HCT116 (cell line): Measurements from ENCODE around the gene ENPP3. TPM values are rescaled to one million over a fixed set of nuclear protein-coding genes. Genes with fewer than 3 reads are reported as not detected.

Source experiments
- ATAC-seq: fragments of 200-7000 bp; cut with Tn5 transposase; 2 replicates; pipeline ENCODE4 v1.9.1; 2020; ENCODE audit warnings: mild to moderate bottlenecking, moderate library complexity
- BruUV-seq: library from RNA; stranded (reverse); fragments of 400-500 nt; replicated peaks from 2 replicates; lab custom pipeline; 2021; lab: Mats Ljungman, UMichigan
- CTCF ChIA-PET: fragments of 300-600 bp; sonication (Branson Sonifier 250); formaldehyde crosslinking; loops from one replicate; lab custom pipeline; 2021; ENCODE audit warnings: antibody characterized with exemption; lab: Charles Lee
- POLR2A ChIA-PET: fragments of 300-600, 350-600 bp; sonication (Branson Sonifier 250); formaldehyde crosslinking; loops from one replicate; lab custom pipeline; 2021; ENCODE audit warnings: antibody characterized with exemption; lab: Charles Lee
- RAD21 ChIA-PET, 2 experiments: fragments of 300-600 bp; sonication (Branson Sonifier 250); formaldehyde crosslinking; loops; one replicate each; lab custom pipeline; 2023; ENCODE audit warnings: low total read pairs in 2 of 2; ENCODE audit not compliant: uncharacterized antibody in 2 of 2, unreplicated experiment in 2 of 2, low non-redundant PET in 1 of 2; lab: Charles Lee
- DNase-seq: peaks from one replicate; pipeline ENCODE4 v3.0.0-alpha.2; 2010; ENCODE audit warnings: low read depth, low spot score
- H2AFZ ChIP-seq: fragments of 200-600 bp; shearing (Covaris generic), sonication (generic); 2 replicates; pipeline ENCODE4 v1.6.1; 2017; ENCODE audit warnings: low read depth, mixed run types, mixed read lengths, antibody characterized with exemption, low read length; ENCODE audit not compliant: poor library complexity, severe bottlenecking
- H3K27ac ChIP-seq: 2 replicates; pipeline ENCODE4 v1.5.1; 2012; ENCODE audit warnings: low read depth, low read length
- H3K27me3 ChIP-seq: fragments of 200-600 bp; sonication (generic); 2 replicates; pipeline ENCODE4 v1.6.1; 2016; ENCODE audit warnings: mixed run types, low read length, mixed read lengths; ENCODE audit not compliant: insufficient read depth
- H3K36me3 ChIP-seq, 2 experiments: fragments of 200-500 bp in 1 of 2; fragments of 200-600 bp in 1 of 2; sonication (Bioruptor generic) in 1 of 2; sonication (generic) in 1 of 2; 2 replicates each; pipeline versions ENCODE4 v1.5.1 to v1.6.1; 2014 to 2016; ENCODE audit warnings: low read length in 2 of 2, inconsistent platforms in 1 of 2, mixed read lengths in 1 of 2, mixed run types in 1 of 2; ENCODE audit not compliant: insufficient read depth in 2 of 2, control insufficient read depth in 1 of 2
- H3K4me1 ChIP-seq, 2 experiments: fragments of 200-600 bp in 1 of 2; sonication (generic) in 1 of 2; 2 replicates each; pipeline versions ENCODE4 v1.5.1 to v1.6.1; 2012 to 2017; ENCODE audit warnings: low read length in 2 of 2, inconsistent platforms in 1 of 2, mild to moderate bottlenecking in 1 of 2, mixed read lengths in 1 of 2, mixed run types in 1 of 2, moderate library complexity in 1 of 2; ENCODE audit not compliant: insufficient read depth in 2 of 2, control insufficient read depth in 1 of 2
- H3K4me2 ChIP-seq: fragments of 200-600 bp; sonication (generic); 2 replicates; pipeline ENCODE4 v1.6.1; 2017; ENCODE audit warnings: mixed run types, low read length, mixed read lengths
- H3K4me3 ChIP-seq, 2 experiments: fragments of 200-600 bp in 1 of 2; sonication (generic) in 1 of 2; replicated peaks in 1 of 2; 2 replicates each; pipeline ENCODE4 v1.5.1; 2011 to 2016; ENCODE audit warnings: low read length in 2 of 2, control low read depth in 1 of 2, low read depth in 1 of 2, mild to moderate bottlenecking in 1 of 2, mixed read lengths in 1 of 2, mixed run types in 1 of 2
- H3K79me2 ChIP-seq: fragments of 200-600 bp; sonication (generic); 2 replicates; pipeline ENCODE4 v1.6.1; 2017; ENCODE audit warnings: mild to moderate bottlenecking, mixed run types, low read length, moderate library complexity, mixed read lengths; ENCODE audit not compliant: insufficient read depth
- H3K9ac ChIP-seq: fragments of 200-600 bp; sonication (generic); 2 replicates; pipeline ENCODE4 v1.6.1; 2016; ENCODE audit warnings: low read length, mixed read lengths
- H3K9me2 ChIP-seq: fragments of 200-600 bp; sonication (generic), shearing (Covaris generic); 2 replicates; pipeline ENCODE4 v1.6.1; 2017; ENCODE audit warnings: mixed run types, mild to moderate bottlenecking, moderate library complexity; ENCODE audit not compliant: insufficient read depth
- H3K9me3 ChIP-seq, 2 experiments: fragments of 200-500 bp in 1 of 2; fragments of 200-600 bp in 1 of 2; sonication (Bioruptor generic) in 1 of 2; sonication (generic) in 1 of 2; 2 replicates each; pipeline ENCODE4 v1.6.1; 2014 to 2017; ENCODE audit warnings: low read length in 2 of 2, mixed read lengths in 2 of 2, inconsistent platforms in 1 of 2, low read depth in 1 of 2, mild to moderate bottlenecking in 1 of 2, mixed run types in 1 of 2, moderate library complexity in 1 of 2; ENCODE audit not compliant: control insufficient read depth in 1 of 2, insufficient read depth in 1 of 2
- H4K20me1 ChIP-seq: fragments of 200-600 bp; sonication (generic), shearing (Covaris generic); 2 replicates; pipeline ENCODE4 v1.6.1; 2017; ENCODE audit warnings: mixed run types, mild to moderate bottlenecking, moderate library complexity; ENCODE audit not compliant: insufficient read depth
- ATF3 ChIP-seq: IDR thresholded peaks from 2 replicates; pipeline ENCODE4 v1.6.1; 2012
- CBX3 ChIP-seq: IDR thresholded peaks from 2 replicates; pipeline ENCODE4 v1.6.1; 2012; ENCODE audit warnings: low read depth
- CEBPB ChIP-seq: IDR thresholded peaks from 2 replicates; pipeline ENCODE4 v1.6.1; 2012; ENCODE audit warnings: low read depth
- CTCF ChIP-seq, 3 experiments: fragments of 200-600 bp in 1 of 3; sonication (generic) in 1 of 3; IDR thresholded peaks in 2 of 3; conservative IDR thresholded peaks in 1 of 3; 2 replicates each; pipeline ENCODE4 v1.5.1; 2012 to 2017; ENCODE audit warnings: low read depth in 2 of 3, low read length in 2 of 3, antibody characterized with exemption in 1 of 3, borderline replicate concordance in 1 of 3, control low read depth in 1 of 3, mild to moderate bottlenecking in 1 of 3, mixed read lengths in 1 of 3, mixed run types in 1 of 3, moderate library complexity in 1 of 3; ENCODE audit not compliant: insufficient read depth in 1 of 3
- EGR1 ChIP-seq: IDR thresholded peaks from 2 replicates; pipeline ENCODE4 v1.6.1; 2012; ENCODE audit warnings: low read depth
- ELF1 ChIP-seq: IDR thresholded peaks from 2 replicates; pipeline ENCODE4 v1.6.1; 2012; ENCODE audit warnings: low read depth, borderline replicate concordance
- EZH2 ChIP-seq: fragments of 200-600 bp; sonication (generic); IDR thresholded peaks from 2 replicates; pipeline ENCODE4 v1.6.1; 2017; ENCODE audit warnings: antibody characterized with exemption, mixed run types
- EZH2phosphoT487 ChIP-seq: fragments of 200-600 bp; IDR thresholded peaks from 2 replicates; pipeline ENCODE4 v1.6.1; 2018; ENCODE audit warnings: antibody characterized with exemption, borderline replicate concordance
- FOSL1 ChIP-seq: IDR thresholded peaks from 2 replicates; pipeline ENCODE4 v1.6.1; 2012; ENCODE audit warnings: low read depth
- JUND ChIP-seq: IDR thresholded peaks from 2 replicates; pipeline ENCODE4 v1.6.1; 2012
- MAX ChIP-seq: IDR thresholded peaks from 2 replicates; pipeline ENCODE4 v1.6.1; 2012
- POLR2A ChIP-seq: IDR thresholded peaks from 2 replicates; pipeline ENCODE4 v1.7.0; 2011; ENCODE audit warnings: borderline replicate concordance; ENCODE audit not compliant: insufficient read depth, insufficient read length; ENCODE audit errors: extremely low read depth
- POLR2AphosphoS5 ChIP-seq: IDR thresholded peaks from 2 replicates; pipeline ENCODE4 v1.6.1; 2011; ENCODE audit warnings: mild to moderate bottlenecking, low read depth, low read length, moderate library complexity
- RAD21 ChIP-seq: IDR thresholded peaks from 2 replicates; pipeline ENCODE4 v1.6.1; 2012; ENCODE audit warnings: low read depth, mild to moderate bottlenecking
- REST ChIP-seq: IDR thresholded peaks from 2 replicates; pipeline ENCODE4 v1.6.1; 2012; ENCODE audit warnings: low read depth
- SIN3A ChIP-seq: IDR thresholded peaks from 2 replicates; pipeline ENCODE4 v1.6.1; 2012; ENCODE audit warnings: low read depth
- SP1 ChIP-seq: IDR thresholded peaks from 2 replicates; pipeline ENCODE4 v1.6.1; 2012; ENCODE audit warnings: low read depth
- SRF ChIP-seq: IDR thresholded peaks from 2 replicates; pipeline ENCODE4 v1.6.1; 2012; ENCODE audit warnings: low read depth
- ZBTB33 ChIP-seq: IDR thresholded peaks from 2 replicates; pipeline ENCODE4 v1.6.1; 2011; ENCODE audit warnings: mild to moderate bottlenecking, low read length, moderate library complexity; ENCODE audit not compliant: insufficient replicate concordance; ENCODE audit errors: extremely low read depth
- ZFX ChIP-seq: fragments of 450-650 bp; IDR thresholded peaks from 2 replicates; pipeline ENCODE4 v1.6.1; 2017
- intact Hi-C: fragments of 100-400 bp; cut with micrococcal nuclease; formaldehyde crosslinking; loops from 2 replicates; pipeline ENCODE4 v1.10.0; 2022
- total RNA-seq: library from RNA; stranded (reverse); gene quantifications from one replicate; pipeline ENCODE4 v1.2.1, GENCODE V29; 2021; ENCODE audit not compliant: unreplicated experiment

ENPP3 gene
- total RNA-seq, 1 experiment from 2014 or later, result 0.15 TPM

GRCh38 chr6:131651782-131652181 is 14.7 kb downstream of the ENPP3 start:
- no peak overlapping the region for H3K4me3 ChIP-seq
- ATAC-seq, result no peak
- CTCF ChIA-PET, result no interaction called here
- intact Hi-C loops, result no loop called here
- H3K36me3 ChIP-seq, result no peaks in the 10 kb centered on the region
- no peak overlapping the region for H3K4me2 ChIP-seq
- TF ChIP-seq MAX (no peak), CEBPB (no peak), CBX3 (no peak), JUND (no peak), SP1 (no peak), ZBTB33 (no peak), SIN3A (no peak), ZFX (no peak), EZH2phosphoT487 (no peak), POLR2AphosphoS5 (no peak), CTCF (IDR thresholded peaks at IDR 0.05 in 2 of 3, conservative IDR thresholded peaks at IDR 0.05 in 1 of 3; ENCODE audit: borderline replicate concordance in 1 of 3, insufficient read depth in 1 of 3, low read depth in 2 of 3, low read length in 2 of 3) (no peak), ATF3 (no peak), SRF (no peak), POLR2A (no peak), RAD21 (no peak), REST (no peak), FOSL1 (no peak), ELF1 (no peak), EZH2 (no peak), EGR1 (no peak)
- TF ChIP-seq, all 23 proteins: peak for 0
- no peaks in the 10 kb centered on the region for H3K9me2 ChIP-seq
- peaks cover 0 to 4% of the 10 kb centered on the region in 2 experiments; a peak in 1 of 4 replicates for H3K4me1 ChIP-seq
- no peak overlapping the region for H2AFZ ChIP-seq
- POLR2A ChIA-PET, result no interaction called here
- H3K27ac ChIP-seq, result no peak overlapping the region
- H3K9ac ChIP-seq, result no peak overlapping the region
- no peak for DNase-seq
- H3K27me3 ChIP-seq, result no peaks in the 10 kb centered on the region
- no peaks in the 10 kb centered on the region for H3K79me2 ChIP-seq
- RAD21 ChIA-PET, result no interaction called here
- H3K9me3 ChIP-seq, result no peaks in the 10 kb centered on the region
- H4K20me1 ChIP-seq, result no peaks in the 10 kb centered on the region
- no TSS peak for BruUV-seq
